GM21381 (cell line): ENCODE measurements around the gene NUDT2.
"Not testable (repeated sequence)": the region's sequence is repeated elsewhere in the genome, so short reads cannot be mapped to it uniquely, and the experiment has no call there.

ENCODE experiments used
- ATAC-seq: cut with Tn5 transposase; IDR thresholded peaks from one replicate; pipeline ENCODE4 v1.9.1; 2021; ENCODE audit warnings: mild to moderate bottlenecking, moderate library complexity; ENCODE audit not compliant: unreplicated experiment

The NUDT2 gene

GRCh38 chr9:34328987-34329832 lies at the start of gene NUDT2, which contains the start of gene KIF24:
Gene NUDT2 (plus strand): TSS chr9:34329569. CDS start chr9:34339040, 9,471 bp downstream.
Gene KIF24 (minus strand): TSS chr9:34329268. CDS start chr9:34311346, 17,922 bp downstream.
- peak; percentile 92 for ATAC-seq

GRCh38 chr9:34282096-34282495 lies 47.3 kb upstream of the NUDT2 start:
- no peak for ATAC-seq

DNA sequence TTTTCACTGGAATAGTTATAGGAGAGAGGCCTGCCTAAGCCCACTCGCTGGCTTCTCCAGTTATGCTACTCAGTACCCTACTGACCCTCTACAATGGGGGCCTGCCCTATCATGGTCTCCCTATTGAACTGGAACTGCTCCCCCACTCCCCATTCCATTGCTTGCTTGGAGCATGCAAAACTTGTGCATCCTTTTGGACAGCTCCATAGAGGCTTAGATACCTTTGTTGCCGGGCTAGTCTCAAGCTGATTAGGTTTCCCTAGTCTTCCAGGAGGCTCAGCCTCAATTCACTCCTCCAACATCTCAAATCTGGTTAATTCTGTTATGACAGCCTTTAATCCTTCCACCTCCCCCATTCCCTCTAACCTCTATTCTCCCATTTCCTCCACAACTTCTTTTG lies 40.2 kb upstream of the NUDT2 start:
- no peak for ATAC-seq

DNA sequence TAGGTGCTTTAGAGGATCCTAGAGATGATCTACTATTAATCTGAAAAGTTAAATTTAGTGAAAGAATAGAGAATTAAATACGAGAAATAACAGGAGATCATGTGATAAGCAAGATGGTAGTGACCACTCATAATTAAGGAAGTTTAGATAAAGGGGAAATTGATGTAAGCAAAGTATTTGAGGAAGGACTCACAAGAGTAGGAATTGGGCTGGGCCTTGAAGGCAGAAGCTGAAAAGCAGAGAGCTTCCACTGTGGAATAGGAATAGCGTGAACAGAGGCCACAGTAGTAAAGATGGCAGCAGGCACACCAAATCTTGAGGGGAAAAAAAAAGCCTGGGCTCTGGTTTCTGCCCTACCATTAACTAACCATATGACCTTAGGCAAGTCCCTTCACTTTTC lies 38.3 kb upstream of the NUDT2 start:
- ATAC-seq = no peak

GRCh38 chr9:34291423-34291822 lies 37.9 kb upstream of the NUDT2 start:
- ATAC-seq = no peak

DNA sequence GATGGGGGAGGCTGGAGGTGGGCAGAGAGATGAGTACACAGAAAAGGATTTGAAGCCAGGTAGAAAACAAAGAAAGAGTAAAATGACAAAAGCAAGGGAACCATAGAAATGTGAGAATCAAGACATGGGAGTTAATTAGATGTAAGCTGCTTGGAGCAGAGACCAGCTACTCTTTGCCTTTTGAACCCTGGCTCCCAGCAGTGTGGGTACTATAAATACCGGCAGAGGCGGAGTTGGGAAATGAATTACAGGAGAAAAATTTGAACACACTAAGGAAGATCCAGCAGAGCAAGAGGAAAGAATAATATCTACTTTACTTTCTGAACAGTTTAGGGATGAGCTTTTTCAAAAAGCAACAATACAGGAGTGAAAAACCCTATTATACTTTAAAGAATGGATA lies 36.8 kb upstream of the NUDT2 start:
- no peak for ATAC-seq

DNA sequence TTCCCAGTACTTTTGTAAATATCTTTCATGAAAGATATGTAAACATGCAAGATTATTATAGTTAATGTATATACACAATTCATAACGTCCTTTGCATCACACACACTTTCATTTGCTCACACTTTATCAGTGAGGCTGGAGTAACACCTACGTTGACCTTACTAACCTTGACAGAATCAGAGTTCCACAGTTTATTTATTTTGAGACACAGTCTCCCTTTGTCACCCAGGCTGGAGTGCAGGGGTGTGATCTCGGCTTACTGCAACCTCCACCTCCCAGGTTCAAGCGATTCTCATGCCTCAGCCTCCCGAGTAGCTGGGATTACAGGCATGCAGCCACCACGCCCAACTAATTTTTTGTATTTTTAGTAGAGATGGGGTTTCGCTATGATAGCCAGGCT lies 28.3 kb upstream of the NUDT2 start:
- not testable (repeated sequence) for ATAC-seq

DNA sequence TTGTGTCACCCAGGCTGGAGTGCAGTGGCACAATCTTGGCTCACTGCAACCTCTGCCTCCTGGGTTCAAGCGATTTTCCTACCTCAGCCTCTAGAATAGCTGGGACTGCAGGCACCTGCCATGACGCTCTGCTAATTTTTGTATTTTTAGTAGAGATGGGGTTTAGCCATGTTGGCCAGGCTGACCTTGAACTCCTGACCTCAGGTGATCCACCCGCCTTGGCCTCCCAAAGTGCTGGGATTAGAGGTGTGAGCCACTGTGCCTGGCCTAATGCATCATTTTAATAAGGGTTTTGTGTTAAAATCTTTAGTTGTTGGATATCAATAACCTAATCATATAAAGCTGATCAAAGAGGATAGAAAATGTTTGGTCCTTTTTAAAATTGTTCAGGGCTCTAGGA lies 21.1 kb upstream of the NUDT2 start:
- ATAC-seq = not testable (repeated sequence)

DNA sequence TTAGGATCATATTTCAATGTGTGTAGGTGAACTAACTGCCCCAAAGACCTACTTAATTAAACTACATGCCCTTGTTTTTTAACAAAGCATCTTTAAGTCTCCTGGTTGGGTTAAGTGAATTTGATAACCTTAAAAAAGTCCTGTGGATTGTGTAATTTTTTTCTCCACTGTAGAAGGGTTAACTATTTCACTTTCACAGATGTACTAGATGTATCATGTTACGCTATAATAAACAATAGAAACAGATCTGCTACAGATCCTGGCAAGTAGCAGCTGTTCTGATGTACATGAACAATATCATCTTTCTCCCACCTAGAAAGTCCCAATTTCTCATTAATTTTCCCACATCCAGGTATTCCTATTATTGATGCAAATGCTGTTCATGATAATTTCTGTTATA lies 19.2 kb upstream of the NUDT2 start:
- no peak for ATAC-seq

- ATAC-seq = no peak
Measured at GRCh38 chr9:34311499-34312185, 17.7 kb upstream of the NUDT2 start.

- ATAC-seq = no peak
Measured at GRCh38 chr9:34317436-34317835, 11.9 kb upstream of the NUDT2 start.

GRCh38 chr9:34318163-34318790 lies 11.1 kb upstream of the NUDT2 start:
- no peak for ATAC-seq

DNA sequence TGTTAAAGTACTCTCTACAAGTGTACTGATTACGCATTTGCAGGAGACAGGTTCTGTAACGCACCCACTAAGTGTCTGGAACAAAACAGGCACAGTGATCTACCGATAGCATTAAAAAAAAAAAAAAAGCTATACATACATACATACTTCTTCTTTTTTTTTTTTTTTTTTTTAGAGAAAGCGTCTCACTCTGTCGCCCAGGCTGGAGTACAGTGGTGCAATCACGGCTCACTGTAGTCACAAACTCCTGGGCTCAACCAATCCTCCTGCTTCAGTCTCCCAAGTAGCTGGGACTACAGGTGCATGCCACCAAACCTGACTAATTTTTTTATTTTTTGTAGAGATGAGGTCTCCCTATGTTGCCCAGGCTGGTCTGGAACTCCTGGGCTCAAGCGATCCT lies 7.9 kb upstream of the NUDT2 start:
- ATAC-seq = no peak

- ATAC-seq = no peak
Measured at GRCh38 chr9:34322899-34323591, 6.3 kb upstream of the NUDT2 start.

DNA sequence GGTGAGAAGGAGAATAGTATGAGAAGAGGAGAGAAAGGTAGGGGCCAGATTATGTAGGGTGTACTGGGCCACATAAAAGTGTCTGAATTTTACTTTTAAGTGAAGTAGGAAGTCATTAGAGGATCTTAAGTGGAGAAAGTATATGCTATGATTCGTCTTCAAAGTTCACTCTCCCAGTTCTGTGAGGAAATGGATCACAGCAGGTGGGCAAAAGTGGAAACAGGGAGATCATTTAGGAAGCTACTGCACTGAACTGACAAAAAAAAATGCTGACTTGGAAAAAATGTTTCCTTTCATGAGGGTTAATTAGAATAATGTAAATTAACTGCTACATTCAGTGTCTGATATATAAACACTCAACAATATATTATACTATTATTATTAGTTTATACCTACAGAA lies 2.7 kb upstream of the NUDT2 start:
- ATAC-seq = no peak

- ATAC-seq = no peak
Measured at GRCh38 chr9:34328500-34328986, 826 bp upstream of the NUDT2 start.

- no peak for ATAC-seq
Measured at GRCh38 chr9:34331196-34331595, 1.8 kb downstream of the NUDT2 start.

DNA sequence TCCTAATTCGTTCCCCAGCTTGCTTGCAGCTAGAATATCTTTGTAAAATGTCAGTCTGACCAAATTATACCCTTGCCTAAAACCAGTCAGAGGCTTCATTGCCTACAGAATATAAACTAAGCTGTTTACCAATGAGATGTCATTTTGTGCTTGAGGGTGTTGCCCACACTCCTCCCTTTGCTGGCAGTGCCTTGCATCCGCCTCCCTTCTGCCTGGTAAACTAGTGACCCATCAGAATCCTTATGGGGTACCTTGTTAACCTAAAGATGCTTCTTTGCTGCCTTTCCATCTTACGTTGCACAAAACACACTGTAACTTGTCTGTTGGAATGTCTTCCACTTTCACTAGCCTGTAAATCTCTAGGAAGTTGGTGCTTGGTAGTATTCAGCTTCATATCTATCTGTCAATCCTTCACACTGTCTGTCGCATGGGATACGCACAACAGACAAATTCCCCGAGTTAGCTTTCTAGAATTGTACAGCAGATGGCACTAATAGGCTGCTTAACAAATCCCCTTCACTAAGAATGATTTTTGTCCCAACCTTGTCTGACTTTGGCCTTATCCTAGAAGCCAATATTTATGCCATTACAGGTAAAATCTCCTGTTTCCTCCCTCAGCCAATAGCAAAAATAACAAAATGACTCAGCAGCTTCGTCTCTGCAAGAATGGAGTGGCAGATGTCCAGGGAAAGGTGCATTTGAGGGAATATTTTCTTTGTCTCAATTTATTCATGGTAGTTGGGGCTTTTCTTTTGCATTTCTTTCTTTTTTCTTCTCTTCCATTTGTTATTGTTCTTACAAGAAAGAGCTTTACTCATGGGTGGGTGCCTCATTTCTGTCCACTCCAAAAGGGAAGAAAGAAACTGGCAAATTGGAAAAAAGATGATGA lies 3.0 kb downstream of the NUDT2 start:
- no peak for ATAC-seq

- no peak for ATAC-seq
Measured at GRCh38 chr9:34333836-34334235, 4.5 kb downstream of the NUDT2 start.

DNA sequence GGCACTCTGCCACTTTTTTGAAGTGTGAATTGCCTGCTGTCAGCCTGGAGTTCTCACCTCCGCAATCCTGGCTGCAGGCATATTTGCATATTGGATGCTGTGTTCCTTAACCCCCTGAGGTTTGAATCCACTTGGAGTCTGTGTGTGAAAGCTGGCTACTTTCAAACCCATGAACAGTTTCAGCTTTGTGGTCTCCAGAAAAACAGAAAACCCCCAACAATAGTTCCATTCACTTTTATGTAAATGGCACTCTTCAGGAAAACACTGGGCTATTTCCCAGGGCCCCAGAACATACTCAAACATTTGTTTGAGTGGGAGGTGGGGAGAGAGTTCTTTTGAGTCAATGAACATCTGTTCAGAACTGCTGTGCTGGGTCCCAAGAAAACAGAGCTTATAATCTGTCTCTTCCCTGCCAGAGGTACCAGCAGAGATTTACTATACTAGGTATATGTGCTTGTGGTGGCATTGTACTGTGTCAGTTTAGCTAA lies 5.0 kb downstream of the NUDT2 start:
- ATAC-seq = no peak
